Fibroblast of mammary gland (primary cell): ENCODE measurements around the gene PTGER3.

ENCODE experiments used
- DNase-seq: peaks from one replicate; pipeline ENCODE4 v3.0.0-alpha.2; 2010; ENCODE audit warnings: low read depth
- H3K4me3 ChIP-seq: 2 replicates; pipeline ENCODE4 v1.5.1; 2011; ENCODE audit warnings: low read depth, mild to moderate bottlenecking, low read length, moderate library complexity; ENCODE audit not compliant: control insufficient read depth
- CTCF ChIP-seq: conservative IDR thresholded peaks from 2 replicates; pipeline ENCODE4 v1.5.1; 2011; ENCODE audit warnings: low read depth, low read length, inconsistent platforms; ENCODE audit not compliant: control insufficient read depth, insufficient read depth

The PTGER3 gene

GRCh38 chr1:71074681-71075080 lies 27.1 kb upstream of the PTGER3 start:
- H3K4me3 ChIP-seq: no peak overlapping the region
- DNase-seq: no peak
- TF ChIP-seq CTCF: no peak

GRCh38 chr1:71072273-71072672 lies 24.7 kb upstream of the PTGER3 start:
- H3K4me3 ChIP-seq: no peak overlapping the region
- DNase-seq: no peak
- TF ChIP-seq CTCF: no peak

GRCh38 chr1:71071720-71072119 lies 24.1 kb upstream of the PTGER3 start:
- DNase-seq: no peak
- TF ChIP-seq CTCF: no peak
- H3K4me3 ChIP-seq: no peak overlapping the region

- no peak overlapping the region for H3K4me3 ChIP-seq
- no peak for TF ChIP-seq CTCF
- no peak for DNase-seq
These were observed 21.0 kb upstream of the PTGER3 start for GRCh38 chr1:71068325-71069240.

- no peak for DNase-seq
- no peak overlapping the region for H3K4me3 ChIP-seq
- TF ChIP-seq CTCF: no peak
These were observed 7.2 kb upstream of the PTGER3 start for GRCh38 chr1:71054791-71055190.

GRCh38 chr1:71054281-71054731 lies 6.7 kb upstream of the PTGER3 start:
- no peak for TF ChIP-seq CTCF
- no peak for DNase-seq

GRCh38 chr1:71053758-71054157 lies 6.1 kb upstream of the PTGER3 start:
- no peak for TF ChIP-seq CTCF
- H3K4me3 ChIP-seq: no peak overlapping the region
- DNase-seq: no peak

More at GRCh38 chr1:71054281-71054731, 6.7 kb upstream of the PTGER3 start:
- H3K4me3 ChIP-seq: no peak overlapping the region
